Endometrium (tissue), 2 donors: ENCODE data around the gene CD40.
"Not testable (repeated sequence)": the region's sequence is repeated elsewhere in the genome, so short reads cannot be mapped to it uniquely, and the experiment has no call there.

ENCODE experiments used
- FAIRE-seq: peaks from 2 replicates; lab custom pipeline; 2012; peaks lifted over from hg19 to GRCh38; lab: Jason Lieb, UNC
- donor health status: control.
- donor health status: control.

Gene CD40

DNA sequence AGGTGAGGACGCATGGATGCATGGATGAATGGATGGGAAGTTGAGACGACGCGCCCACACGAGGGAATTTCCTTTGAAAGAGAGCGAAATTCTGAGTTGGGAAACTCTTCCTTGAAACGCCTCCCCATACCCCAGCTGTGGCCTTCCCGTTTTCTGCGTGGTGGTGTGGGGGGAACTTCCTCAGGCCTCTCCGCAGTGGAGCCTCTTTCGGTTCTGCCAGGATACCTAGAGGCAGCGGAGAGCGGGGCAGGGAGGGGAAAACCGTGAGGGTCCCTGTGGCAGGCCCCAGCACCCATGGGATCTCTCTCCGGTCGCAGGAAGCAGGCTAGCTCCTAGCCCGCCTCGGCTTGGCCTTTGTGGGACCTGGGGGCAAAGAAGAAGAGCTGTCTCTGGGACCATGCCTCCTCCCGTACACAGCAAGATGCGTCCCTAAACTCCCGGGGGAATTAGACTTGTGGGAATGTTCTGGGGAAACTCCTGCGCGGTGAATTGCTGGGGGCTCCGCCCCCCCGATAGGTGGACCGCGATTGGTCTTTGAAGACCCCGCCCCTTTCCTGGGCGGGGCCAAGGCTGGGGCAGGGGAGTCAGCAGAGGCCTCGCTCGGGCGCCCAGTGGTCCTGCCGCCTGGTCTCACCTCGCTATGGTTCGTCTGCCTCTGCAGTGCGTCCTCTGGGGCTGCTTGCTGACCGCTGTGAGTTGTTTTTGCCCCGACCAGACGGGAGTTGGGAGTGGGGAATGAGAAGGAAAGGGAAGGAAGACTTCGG lies at the start of gene CD40:
TSS of gene CD40 (plus strand) at position 611 of the 764 bp plus-strand sequence. CDS start at position 641, 30 bp downstream.
- no peak for FAIRE-seq

DNA sequence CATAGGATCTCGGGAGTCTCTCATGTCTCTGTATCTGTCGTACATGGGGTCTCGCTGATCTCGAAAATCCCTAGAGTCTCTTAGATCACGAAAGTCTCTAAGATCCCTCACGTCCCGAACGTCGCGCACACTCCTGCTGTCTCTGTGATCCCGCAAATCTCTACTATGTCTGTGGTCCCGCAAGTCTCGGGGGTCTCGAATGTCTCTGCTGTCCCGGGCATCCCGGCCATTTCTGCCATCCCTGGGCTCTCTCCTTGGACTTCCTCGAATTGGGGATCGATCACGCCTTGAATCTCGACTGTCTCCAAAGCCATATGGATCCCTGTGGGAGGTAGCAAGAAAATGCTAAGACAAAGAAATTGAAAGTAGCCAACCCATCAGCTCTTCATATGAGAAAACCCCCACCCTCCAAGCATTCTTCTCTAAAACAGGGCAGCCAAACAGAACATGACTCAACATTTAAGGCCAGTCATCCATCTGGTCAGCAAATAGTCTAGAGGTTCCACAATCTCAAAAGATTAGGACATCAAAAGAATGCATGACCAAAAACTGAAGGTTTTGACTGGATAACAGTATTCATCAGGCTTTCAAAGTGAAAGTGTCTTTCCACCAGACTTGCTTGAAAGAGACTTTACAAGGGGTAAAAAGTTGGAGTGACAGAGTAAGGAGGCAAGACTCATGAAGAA lies 47.8 kb upstream of the CD40 start:
- FAIRE-seq, result no peak

DNA sequence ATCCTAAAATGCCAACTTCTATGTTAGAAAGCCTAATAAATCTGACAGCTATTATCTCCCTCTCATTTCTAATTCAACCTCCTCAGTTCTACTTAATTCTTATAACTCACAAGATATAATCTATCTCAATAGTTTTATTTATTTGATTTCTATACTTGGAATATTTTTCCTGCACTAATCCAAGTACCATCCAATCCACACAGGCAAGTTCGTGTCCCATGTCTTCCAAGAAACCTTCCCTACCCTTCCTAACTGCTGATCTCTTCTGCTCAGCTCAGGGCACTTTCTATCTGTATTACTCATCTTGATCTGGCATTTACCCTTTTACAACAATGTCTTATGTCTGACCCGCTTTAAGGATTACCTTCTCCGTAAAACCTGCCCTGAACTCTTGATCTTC lies 46.5 kb upstream of the CD40 start:
- no peak for FAIRE-seq

DNA sequence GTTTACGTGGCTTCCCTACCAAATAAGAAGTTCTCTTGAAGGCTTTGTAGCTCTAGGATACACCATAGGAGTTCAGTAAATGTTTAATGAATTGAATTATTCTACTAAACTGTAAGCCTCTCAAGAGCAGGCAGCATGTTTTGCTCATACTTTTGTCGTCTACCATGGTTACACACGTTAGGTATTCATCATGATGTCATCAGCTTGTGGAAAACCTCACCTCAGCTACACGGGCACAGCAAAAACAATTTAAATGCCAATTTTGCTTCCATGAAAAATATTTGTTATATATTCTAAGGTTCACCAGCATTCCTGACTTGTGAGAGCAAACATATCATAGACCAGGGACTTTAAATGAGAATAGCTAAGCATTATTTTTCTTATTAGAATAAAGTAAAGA lies 45.1 kb upstream of the CD40 start:
- FAIRE-seq, result no peak

DNA sequence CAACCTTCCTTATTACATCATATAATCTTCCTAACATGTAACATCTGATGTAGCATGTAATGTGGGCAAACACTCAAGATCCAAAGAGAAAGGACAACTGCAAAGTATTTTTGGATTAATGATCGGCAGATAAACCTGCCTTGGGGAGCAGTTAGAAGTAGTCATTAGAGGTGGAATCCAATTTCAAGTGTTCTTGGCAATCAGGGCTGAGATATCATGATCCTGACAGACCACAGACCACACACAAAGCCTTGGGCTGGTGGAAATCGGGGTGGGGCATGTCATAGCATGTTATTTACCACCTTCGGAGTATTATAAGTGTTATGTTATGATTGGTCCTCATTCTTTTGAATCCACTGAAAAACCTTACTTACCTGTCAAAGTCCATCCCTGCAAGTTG lies 44.7 kb upstream of the CD40 start:
- no peak for FAIRE-seq

DNA sequence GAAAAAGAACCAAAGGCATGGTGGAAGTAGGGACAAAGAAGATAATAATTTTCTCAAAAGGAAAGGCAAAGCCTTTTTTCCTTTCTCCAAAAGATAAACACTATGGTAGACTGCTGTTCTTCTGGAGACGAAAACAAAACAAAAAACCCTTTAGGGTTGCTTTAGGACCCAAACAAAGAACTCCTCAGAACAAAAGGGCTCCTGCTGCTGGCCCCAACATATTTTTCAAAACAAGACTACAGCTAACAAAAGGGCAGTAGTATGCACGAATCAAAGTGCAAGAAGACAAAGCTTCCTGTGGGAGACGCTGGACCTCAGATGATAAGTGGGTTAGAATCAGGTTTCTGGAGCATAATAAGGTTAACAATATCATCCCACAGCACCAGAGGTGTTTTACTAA lies 44.1 kb upstream of the CD40 start:
- FAIRE-seq, result no peak

DNA sequence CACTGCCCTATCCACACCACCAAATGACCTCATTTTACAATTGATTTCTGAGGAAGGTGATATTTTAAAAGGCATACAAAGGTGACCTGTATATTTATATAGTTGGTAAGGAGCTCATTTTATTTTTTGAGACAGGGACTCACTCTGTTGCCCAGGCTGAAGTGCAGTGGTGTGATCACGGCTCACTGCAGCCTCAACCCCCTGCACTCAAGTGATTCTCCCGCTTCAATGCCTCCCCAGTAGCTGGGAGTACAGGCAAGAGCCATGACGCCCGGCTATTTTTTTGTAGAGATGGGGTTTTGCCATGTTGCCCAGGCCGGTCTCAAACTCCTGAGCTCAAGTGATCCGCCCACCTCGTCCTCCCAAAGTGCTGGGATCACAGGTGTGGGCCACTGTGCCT lies 41.3 kb upstream of the CD40 start:
- no peak for FAIRE-seq

DNA sequence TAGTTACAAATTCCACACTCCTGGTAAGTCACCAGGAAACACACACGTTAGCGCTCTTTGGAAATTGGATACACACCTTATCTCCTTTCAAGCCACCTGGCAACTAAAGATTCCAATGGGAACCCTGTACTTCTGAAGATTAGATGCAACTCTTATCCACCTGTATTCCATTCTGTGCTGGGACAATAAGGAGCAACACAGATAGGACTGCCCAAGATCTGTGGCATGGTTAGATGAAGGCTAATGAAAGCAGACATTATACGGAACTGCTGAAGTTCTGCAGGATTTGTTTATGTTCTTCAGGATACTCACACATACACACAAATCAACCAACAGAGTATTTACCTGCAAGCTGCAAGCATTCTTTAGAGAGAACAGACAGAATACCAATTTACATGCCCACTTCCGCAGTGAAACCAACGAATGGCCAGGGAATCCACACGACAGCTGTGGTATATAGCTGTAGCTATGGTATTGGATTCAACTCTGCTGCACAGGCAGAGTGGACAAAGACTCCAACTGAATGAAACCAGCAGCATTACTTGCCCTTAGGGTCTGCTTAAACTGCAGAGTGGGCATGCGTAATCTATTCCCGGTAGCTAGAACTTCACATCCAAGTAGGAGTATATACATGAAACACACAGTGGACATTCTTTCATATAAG lies 40.3 kb upstream of the CD40 start:
- FAIRE-seq, result no peak

DNA sequence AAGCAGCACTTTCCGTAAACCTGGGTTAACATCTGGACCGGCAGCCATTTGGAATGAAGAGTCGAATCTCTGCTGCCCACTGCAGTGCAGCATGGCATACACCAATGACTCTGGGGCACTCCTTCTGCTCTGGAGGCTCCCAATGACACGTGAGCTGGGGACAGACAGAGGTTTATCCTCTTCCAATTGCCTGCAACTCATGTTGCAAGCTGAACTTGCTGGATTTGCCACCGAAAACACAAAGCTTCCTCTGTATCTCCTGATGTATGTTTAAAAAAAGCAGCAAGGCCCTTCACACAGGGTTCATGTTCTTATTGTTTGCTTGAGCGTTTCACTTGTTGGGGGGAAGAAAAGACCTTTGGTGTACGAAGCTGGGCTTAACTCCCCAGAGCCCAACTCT lies 39.2 kb upstream of the CD40 start:
- no peak for FAIRE-seq

DNA sequence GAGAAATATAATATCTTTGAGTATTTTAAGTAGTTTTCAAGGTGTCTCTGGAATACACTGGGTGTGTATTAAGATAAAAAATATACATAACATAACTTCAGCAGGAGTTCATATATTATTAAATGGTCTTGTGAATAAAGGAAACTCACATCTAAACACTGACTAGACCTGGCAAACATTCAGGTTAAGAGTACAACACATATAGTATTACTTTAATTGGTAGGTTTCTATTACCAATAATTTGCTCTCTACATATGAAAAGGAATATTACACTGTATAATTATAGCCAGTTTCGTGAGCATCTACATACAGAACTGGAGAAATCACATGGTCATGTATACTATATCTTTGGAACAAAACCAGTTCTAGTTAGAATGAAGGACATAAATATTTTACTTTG lies 37.0 kb upstream of the CD40 start:
- no peak for FAIRE-seq

DNA sequence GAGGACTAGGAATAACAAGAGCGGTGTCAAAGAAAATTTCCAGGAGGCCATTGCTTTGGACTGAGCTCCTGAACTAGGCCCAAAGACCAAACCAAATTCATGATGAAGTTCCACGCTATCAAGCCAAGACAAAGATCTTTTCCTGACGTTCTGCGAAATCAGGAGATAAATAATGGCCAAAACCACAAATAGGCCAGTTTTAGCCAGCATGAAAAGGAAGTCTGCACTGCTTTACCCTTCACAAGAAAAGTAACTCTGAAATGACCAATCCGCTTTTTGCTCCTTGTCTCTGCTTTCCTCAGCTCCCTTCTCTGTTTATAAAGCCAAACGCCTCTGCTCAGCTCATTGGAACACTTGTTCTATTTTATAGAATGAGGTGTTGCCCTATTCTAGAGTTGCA lies 35.0 kb upstream of the CD40 start:
- no peak for FAIRE-seq

DNA sequence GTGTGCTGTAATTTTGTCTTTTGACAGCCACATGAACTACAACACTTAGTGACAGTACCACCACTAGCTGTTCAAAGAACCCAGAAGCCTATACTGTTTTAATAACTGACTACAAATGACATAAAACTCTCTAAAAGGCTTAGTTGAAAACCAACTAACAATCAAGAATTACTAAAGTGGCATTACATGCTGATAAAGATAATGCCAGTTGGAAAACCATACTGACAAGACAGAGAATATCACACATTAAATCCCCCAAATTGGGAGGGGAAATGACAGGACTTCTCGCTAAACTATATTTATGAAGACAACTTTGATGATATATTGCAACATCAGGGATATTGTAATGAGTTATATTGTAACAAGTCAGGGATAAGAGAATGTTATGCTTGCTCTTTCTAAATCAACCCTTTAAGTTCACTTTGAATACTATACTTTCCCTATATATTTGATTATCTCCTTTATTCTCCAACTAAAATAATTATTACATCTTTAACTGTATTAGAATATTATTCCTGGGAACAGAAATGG lies 34.5 kb upstream of the CD40 start:
- no peak for FAIRE-seq

DNA sequence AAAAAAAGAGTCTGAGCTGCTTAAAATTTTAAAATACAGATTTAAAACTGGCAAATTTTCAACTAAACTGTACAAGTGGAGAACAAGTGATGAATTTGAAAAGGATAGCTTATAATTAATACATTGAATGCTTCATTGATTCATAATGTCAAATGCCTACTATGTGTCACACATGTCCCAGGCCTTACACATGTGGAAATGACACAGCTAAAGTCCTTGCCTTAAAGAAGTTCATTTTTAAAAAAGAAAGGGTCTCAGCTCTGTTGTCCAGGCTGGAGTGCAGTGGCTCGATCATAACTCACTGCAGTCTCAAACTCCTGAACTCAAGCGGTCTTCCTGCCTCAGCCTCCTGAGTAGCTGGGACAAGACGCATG lies 33.3 kb upstream of the CD40 start:
- no peak for FAIRE-seq

DNA sequence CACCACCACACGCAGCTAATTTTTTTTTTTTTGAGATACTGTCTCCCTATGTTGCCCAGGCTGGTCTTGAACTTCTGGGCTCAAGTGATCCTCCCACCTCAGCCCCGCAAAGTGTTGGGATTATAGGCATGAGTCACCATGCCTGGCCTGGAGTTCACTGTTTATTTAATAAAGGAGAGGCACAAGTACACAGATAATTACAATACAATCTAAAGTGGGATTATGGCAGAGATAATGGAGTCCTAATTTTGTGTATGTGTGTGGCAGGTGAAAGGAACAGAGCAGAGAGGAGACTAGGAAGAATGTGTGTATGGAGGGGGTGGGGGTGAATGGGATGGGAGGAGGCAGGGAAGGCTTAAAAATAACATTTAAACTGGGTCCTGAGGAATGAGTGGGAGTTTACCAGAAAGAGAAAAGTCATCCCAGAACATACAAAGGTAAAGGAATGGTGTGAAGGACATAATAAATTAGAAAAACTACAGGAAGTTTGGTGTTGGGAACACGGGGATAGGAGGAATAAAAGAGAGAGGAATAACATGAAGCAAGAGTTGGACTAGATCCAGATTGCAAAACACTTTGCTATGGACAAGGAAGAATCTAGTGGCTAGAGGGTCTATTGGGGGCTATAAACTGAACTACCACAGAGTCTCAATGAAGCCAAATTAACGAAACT lies 32.8 kb upstream of the CD40 start:
- no peak for FAIRE-seq

DNA sequence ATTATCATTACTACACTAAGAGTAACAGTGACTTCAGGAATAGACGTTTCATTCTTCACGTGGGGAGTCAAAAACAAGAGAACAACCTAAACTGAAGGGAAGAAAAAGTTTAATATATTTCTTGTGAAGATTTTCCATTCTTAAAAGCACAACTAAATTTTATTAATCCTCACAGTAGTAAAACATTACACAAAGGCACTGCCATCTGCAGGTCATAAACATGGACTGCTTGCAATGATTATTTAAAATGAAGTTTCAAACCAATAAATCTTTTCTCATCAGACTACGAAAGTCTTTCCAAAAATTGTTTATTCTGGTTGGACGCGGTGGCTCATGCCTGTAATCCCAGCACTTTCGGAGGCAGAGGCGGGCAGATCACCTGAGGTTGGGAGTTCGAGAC lies 31.0 kb upstream of the CD40 start:
- FAIRE-seq, result no peak

DNA sequence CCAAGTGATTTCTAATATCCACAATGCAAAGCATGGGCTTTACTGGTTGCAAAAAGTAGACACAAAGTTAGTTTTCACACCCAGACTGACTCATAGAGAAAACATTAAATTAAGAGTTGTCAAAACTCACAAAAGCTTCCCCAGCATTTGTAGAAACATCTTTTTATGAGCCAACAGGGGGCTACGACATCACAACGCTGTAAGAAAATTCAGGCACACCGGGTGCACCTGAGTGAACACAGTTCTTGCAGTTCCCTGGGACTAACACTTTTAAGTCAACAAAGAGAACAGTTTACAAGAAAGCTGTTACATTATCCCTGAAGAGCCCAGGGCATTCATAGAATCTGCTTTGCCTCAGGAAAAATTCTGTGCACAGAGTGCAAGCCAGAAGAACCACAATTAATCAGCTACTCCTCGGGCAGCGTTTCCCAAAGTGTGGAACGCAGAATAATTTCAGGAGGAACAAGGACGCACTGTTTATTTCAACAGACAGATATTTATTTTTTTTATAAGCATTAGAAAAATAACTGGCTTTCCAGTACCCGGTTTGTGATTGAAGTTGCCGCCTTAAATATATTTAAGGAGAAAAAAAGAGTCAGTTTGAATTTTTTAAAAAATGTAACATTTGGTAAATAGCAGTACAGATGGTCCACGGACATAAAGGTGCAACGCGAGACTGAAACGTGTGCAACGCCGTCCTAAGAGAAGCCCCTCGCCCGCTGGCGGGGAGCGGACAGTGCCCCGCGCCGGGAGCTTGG lies 29.5 kb upstream of the CD40 start:
- FAIRE-seq, result no peak

DNA sequence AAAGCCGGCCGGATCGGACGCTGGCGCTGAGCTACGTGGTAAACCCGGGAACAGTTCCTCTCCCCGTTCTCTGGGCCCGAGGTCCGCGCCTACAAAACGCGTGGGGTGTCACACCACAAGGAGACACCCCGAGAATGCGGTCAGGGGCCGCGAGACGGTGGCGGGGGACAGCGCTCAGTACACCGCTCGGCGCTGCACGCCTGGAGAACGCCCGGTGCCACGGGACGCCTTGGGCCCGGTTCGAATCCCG lies 29.0 kb upstream of the CD40 start:
- no peak for FAIRE-seq

DNA sequence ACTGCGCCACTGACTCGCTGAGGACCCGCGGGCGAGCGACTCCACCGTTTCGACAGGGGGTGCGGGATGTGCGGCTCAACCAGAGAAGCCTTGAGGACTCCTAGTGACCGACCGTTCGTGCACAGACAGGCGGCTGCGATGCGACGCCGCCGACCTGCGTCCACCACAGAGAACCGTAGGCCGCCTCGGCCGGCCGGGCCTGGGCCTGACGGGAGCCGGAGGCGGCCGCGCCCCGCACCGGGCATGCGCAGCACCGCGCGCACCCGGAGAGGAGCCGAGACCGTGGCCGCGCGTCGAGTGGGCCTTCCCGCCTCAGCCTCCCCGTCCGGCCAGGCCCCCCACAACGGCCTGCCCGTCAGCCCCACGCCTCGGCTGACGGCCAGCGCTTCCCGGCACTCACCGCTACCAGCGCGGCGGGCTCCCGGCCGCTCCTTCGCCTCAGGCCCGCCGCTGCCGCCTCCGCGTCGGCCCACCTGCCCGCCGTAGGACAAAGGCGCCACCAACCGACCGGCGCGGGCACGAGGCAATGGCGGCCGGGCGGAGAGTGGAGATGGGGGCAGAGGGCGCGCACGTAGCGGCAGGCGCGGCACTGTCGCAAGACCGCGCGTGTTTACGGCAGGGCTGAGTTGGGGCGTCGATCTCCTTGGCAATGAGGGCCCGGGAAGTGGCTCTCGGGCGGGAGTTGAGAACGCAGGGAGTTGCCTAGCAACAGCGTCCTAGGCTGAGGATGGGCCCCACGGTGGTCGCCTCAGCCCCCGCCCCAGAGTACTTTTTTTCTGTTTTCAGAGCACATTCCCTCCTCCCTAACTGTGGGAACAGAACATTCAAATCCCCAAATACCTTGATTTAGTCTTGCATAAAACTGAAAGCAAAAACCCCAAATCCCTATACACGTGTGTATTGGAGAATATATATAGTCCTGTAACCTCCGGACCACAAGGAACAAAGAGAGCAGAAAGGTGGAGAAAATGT lies 28.4 kb upstream of the CD40 start, which contains the start of gene NCOA5:
TSS of gene NCOA5 (minus strand) at position 546 of the 972 bp plus-strand sequence. CDS start 10,538 bp downstream, outside the sequence.
- no peak for FAIRE-seq

DNA sequence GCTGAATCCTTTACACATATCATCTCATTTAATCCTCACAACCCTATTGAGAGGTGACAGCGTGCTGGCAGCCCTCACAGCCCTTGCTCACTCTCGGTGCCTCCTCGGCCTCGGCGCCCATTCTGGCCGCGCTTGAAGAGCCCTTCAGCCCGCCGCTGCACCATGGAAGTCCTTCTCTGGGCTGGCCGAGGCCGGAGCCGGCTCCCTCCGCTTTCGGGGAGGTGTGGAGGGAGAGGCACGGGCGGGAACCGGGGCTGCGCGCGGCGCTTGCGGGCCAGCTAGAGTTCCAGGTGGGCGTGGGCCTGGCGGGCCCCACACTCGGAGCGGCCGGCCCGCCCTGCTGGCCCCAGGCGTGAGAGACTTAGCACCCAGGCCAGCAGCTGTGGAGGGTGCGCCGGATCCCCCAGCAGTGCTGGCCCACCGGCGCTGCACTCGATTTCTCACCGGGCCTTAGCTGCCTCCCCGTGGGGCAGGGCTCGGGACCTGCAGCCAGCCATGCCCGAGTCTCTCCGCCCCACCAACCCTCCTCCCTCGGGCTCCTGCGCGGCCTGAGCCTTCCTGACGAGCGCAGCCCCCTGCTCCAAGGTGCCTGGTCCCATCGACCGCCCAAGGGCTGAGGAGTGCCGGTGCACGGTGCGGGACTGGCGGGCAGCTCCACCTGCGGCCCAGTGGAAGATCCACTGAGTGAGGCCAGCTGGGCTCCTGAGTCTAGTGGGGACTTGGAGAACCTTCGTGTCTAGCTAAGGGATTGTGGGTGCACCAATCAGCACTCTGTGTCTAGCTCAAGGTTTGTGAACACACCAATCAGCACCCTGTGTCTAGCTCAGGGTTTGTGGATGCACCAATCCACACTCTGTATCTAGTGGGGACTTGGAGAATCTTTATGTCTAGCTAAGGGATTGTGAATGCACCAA lies 26.2 kb upstream of the CD40 start:
- FAIRE-seq, result not testable (repeated sequence)

DNA sequence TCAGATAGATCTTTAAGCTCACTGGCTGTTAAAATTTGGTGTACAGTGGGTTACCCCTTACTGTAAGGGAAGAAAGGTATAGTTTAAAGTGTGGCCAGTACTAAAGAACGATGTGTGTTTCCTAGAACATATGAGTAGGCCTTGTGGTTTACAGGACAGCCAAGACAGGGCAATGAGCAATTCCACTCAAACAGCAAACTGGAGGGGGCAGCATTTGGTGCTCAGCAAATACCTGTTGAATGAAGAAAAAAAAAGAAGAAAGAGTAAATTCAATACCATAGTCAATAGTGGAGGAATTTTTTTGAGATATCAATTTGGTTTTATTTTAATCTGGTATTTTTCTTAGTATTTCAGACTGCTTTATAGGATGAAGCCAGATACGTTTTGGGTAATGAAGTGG lies 24.6 kb upstream of the CD40 start:
- FAIRE-seq, result no peak
